Raji (cell line): ENCODE results near the gene BMP4.

ENCODE experiments used
- POLR2A ChIP-seq: IDR thresholded peaks from 2 replicates; pipeline ENCODE4 v1.6.1; 2011; ENCODE audit warnings: low read depth, low read length, control low read depth; ENCODE audit not compliant: insufficient read depth

BMP4 gene

GRCh38 chr14:53938136-53938837 is 18.3 kb downstream of the BMP4 start:
- TF ChIP-seq POLR2A: no peak

GRCh38 chr14:53934778-53935414 is 21.7 kb downstream of the BMP4 start:
- no peak for TF ChIP-seq POLR2A

- no peak for TF ChIP-seq POLR2A
These were observed 23.7 kb downstream of the BMP4 start for GRCh38 chr14:53932966-53933365.

GRCh38 chr14:53929871-53930715 is 26.5 kb downstream of the BMP4 start:
- no peak for TF ChIP-seq POLR2A

GRCh38 chr14:53927171-53927570 is 29.5 kb downstream of the BMP4 start:
- no peak for TF ChIP-seq POLR2A

- TF ChIP-seq POLR2A: no peak
These were observed 31.3 kb downstream of the BMP4 start for GRCh38 chr14:53925201-53925766.

- TF ChIP-seq POLR2A: no peak
These were observed 31.9 kb downstream of the BMP4 start for GRCh38 chr14:53924753-53925152.

GRCh38 chr14:53921027-53921426 is 35.6 kb downstream of the BMP4 start:
- no peak for TF ChIP-seq POLR2A

GRCh38 chr14:53916239-53916638 is 40.4 kb downstream of the BMP4 start:
- no peak for TF ChIP-seq POLR2A

DNA sequence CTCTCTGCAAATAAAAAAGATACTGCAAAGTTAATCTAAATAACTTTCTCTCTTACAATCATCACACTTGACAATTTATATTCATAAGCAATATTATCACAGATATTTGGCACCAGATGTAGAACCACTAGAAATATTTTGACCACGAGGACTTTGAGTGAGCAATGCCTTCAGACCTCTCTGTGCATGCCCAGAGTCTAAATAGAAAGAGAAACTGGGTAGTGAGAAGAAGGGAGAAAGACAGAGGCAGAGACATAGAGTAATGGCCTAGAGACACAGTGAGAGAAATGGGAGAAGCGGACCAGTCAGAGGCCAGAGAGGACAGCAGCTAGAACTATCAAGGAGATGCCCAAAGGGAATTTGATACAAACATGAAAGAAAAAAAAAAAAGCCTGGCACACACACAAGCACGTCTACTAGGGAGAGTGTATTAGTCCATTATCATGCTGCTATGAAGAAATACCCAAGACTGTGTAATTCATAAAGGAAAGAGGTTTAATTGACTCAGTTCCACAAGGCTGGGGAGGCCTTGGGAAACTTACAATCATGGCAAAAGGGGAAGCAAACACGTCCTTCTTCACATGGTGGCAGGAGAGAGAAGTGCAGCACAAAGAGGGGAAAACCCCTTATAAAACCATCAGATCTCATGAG is 41.1 kb downstream of the BMP4 start:
- no peak for TF ChIP-seq POLR2A

DNA sequence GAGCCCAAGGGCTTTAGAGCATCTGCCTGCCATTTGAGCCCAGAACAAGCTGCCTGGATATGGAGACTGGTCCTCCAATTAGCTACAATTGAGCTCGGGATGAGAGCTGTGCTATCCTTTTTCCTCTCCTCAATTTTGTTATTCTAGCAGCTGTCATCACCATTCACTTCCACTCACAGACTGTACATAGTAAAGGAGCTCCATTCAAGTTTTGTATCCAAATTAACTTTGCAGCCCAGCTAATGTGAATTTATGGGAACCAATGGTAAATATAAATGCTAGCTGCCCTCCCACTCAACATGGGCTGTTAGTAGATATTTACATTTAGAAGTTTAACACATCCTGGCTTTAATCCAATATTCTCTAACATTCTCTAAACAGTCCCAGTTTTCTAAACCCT is 44.6 kb downstream of the BMP4 start:
- no peak for TF ChIP-seq POLR2A

DNA sequence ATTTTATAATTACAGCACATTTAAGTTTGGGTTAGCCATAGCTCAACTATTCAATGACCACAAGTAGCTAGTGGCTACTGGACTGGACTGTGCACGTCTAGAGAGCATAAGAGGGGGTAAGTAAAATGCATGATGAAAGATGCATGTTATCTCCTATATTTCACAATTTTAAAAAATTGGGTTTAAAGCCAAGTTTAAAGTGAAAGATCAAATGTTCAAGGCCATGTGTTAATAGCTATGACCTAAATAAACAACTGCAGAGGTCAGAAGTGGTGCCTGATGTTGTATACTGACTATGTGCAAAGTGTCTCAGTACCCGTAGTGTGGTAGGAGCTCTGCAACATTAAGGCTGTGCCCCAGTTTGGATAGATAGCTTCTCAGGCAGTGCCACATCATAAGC is 48.2 kb downstream of the BMP4 start:
- TF ChIP-seq POLR2A: no peak

- TF ChIP-seq POLR2A: no peak
These were observed 54.3 kb downstream of the BMP4 start for GRCh38 chr14:53902307-53902706.

DNA sequence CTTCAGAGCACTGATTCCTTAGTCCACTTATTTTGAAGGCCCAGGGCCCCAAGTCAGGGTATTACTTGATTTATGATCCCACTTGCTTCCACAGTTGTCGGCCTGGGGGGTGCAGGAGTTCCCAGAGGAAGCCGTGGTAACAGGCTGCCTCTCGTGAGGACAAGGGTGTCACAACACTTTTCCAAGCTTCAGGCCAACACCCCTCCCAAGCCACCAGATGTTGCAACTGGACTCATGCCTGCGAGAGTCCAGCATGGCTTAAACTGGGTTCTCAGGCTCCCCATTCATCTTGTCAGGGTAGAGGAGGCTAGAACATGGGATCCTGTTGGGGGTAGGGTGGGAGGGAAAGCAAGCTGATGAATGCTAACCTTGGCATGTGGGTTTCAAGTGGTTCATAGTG is 56.1 kb downstream of the BMP4 start:
- no peak for TF ChIP-seq POLR2A
